Upper lobe of left lung (tissue), 6 donors: ENCODE data around the gene KIRREL3. TPM values are rescaled to one million over a fixed set of nuclear protein-coding genes. Genes with fewer than 3 reads are reported as not detected.

Experiments used
- ATAC-seq, 2 donors: fragments of 200-7000 bp; cut with Tn5 transposase; one replicate each; pipeline ENCODE4 v1.9.1; 2022; ENCODE audit warnings: mild to moderate bottlenecking in 2 of 2, moderate library complexity in 2 of 2; ENCODE audit not compliant: low FRiP score in 2 of 2
- DNase-seq, 2 donors: peaks; one replicate each; pipeline ENCODE4 v3.0.0-alpha.2; 2019 to 2020
- H3K27ac ChIP-seq, 4 donors: fragments of 200-600 bp; sonication (generic); one replicate each; pipeline ENCODE4 v1.5.1; 2016 to 2019
- H3K27me3 ChIP-seq, 4 donors: fragments of 200-600 bp; sonication (generic); one replicate each; pipeline ENCODE4 v1.5.1; 2017 to 2019
- H3K36me3 ChIP-seq, 4 donors: fragments of 200-600 bp; sonication (generic); one replicate each; pipeline ENCODE4 v1.5.1; 2016 to 2019
- H3K4me1 ChIP-seq, 4 donors: fragments of 200-600 bp; sonication (generic); one replicate each; pipeline ENCODE4 v1.5.1; 2018 to 2019
- H3K4me3 ChIP-seq, 4 donors: fragments of 200-600 bp; sonication (generic); one replicate each; pipeline ENCODE4 v1.5.1; 2017 to 2019; ENCODE audit warnings: mild to moderate bottlenecking in 2 of 4, moderate library complexity in 1 of 4
- H3K9me3 ChIP-seq, 4 donors: fragments of 200-600 bp; sonication (generic); one replicate each; pipeline ENCODE4 v1.5.1; 2018 to 2019
- EP300 ChIP-seq, 4 donors: sonication (generic); formaldehyde crosslinking; IDR thresholded peaks; one replicate each; pipeline ENCODE4 v1.5.1; 2017; ENCODE audit warnings: antibody characterized with exemption in 4 of 4, control low read depth in 2 of 4
- POLR2A ChIP-seq, 4 donors: fragments of 450-650 bp; IDR thresholded peaks; one replicate each; pipeline ENCODE4 v1.5.1; 2016 to 2017; ENCODE audit warnings: antibody characterized with exemption in 4 of 4, mild to moderate bottlenecking in 2 of 4
- POLR2AphosphoS5 ChIP-seq, 2 donors: sonication (generic); formaldehyde crosslinking; IDR thresholded peaks; one replicate each; pipeline ENCODE4 v1.5.1; 2017; ENCODE audit warnings: antibody characterized with exemption in 2 of 2
- WGBS, 2 donors: methylation state at CpG; one replicate each; pipeline ENCODE4 v1.1.5; 2017 to 2018; 5-methylcytosine and 5-hydroxymethylcytosine counted together
- total RNA-seq, 6 donors: library from RNA; depleted of rRNA in 4 of 6; stranded (reverse); fragments of >200 nt in 4 of 6; gene quantifications; one replicate each; pipeline versions ENCODE4 v1.1.0 to v1.2.1, GENCODE V29; 2016 to 2021
- TF ChIP-seq, protein P1 (sequence below), 6 experiments: fragments of 450-650 bp in 4 of 6; fragments of 200-600 bp in 2 of 6; sonication (generic) in 2 of 6; IDR thresholded peaks; one replicate each; pipeline ENCODE4 v1.5.1; 2016 to 2019; ENCODE audit warnings: antibody characterized with exemption in 6 of 6
- donor health status: DM: no; HTN: no; CAD: no; lungs with moderate emphysema.
- donor health status: DM: no; HTN: yes; CAD: no; lungs with severe emphysema.

Gene KIRREL3
- total RNA-seq, 6 donors from 2014 or later, result 0.22 to 0.24 TPM; not detected in 4

DNA sequence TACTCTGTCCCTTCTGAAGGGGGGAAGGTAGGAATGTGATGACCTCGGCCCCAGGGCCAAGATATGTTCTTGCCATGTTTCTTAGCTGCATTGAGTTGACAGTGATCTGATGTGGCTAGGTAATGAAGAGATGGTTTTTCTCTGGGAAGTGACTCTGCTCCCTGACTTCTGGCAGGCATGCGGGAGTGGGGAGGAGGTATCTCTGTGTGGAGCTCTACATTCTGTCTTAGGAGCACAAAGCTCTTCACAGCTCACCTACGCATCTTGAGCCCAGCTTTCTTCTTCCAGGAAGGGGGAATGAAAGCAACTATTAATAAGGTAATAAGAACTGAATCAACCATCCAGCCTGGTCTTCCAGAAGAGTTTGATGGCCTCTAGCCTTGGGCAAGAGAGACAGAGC lies 404.1 kb downstream of the KIRREL3 start:
- Histone ChIP-seq H3K27ac (no peak overlapping the region), H3K4me1 (peaks cover 0 to 8% (median 3%) of the 10 kb centered on the region in 4 donors), H3K36me3 (no peaks in the 10 kb centered on the region), H3K27me3 (no peaks in the 10 kb centered on the region), H3K4me3 (no peak overlapping the region), H3K9me3 (no peaks in the 10 kb centered on the region)
- no peak for ATAC-seq
- WGBS, 2 donors, result 88 to 91% methylated on average over 3 of the region's 3 CpGs
- no peak for DNase-seq
- TF ChIP-seq POLR2AphosphoS5 (IDR thresholded peaks at IDR 0.05) (no peak), POLR2A (IDR thresholded peaks at IDR 0.05) (no peak), EP300 (IDR thresholded peaks at IDR 0.05) (no peak)
- TF ChIP-seq, protein P1, sequence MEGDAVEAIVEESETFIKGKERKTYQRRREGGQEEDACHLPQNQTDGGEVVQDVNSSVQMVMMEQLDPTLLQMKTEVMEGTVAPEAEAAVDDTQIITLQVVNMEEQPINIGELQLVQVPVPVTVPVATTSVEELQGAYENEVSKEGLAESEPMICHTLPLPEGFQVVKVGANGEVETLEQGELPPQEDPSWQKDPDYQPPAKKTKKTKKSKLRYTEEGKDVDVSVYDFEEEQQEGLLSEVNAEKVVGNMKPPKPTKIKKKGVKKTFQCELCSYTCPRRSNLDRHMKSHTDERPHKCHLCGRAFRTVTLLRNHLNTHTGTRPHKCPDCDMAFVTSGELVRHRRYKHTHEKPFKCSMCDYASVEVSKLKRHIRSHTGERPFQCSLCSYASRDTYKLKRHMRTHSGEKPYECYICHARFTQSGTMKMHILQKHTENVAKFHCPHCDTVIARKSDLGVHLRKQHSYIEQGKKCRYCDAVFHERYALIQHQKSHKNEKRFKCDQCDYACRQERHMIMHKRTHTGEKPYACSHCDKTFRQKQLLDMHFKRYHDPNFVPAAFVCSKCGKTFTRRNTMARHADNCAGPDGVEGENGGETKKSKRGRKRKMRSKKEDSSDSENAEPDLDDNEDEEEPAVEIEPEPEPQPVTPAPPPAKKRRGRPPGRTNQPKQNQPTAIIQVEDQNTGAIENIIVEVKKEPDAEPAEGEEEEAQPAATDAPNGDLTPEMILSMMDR (IDR thresholded peaks at IDR 0.05), result no peak

DNA sequence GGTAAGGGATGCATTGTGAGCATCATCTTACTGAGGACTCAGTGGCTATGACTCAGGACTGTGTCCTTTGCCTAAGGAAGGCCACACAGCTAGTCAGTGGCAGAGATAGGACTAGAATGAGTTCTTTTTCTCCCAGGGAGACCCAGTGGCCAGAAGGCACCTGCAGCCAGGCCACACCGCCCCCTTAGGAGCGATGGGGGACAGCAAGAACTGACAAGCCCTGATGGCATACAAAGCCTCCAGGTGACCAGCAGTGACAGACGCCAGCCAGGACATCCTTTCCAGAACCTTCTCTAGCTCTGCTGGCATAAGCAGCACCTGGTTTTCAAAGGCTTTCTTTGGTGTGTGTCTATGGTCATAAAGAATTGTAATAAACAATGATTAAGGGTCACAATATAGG lies 405.0 kb downstream of the KIRREL3 start:
- TF ChIP-seq, protein P1 (IDR thresholded peaks at IDR 0.05), result no peak
- no peak for TF ChIP-seq POLR2AphosphoS5 (IDR thresholded peaks at IDR 0.05)
- no peak for TF ChIP-seq EP300 (IDR thresholded peaks at IDR 0.05)
- no peak for TF ChIP-seq POLR2A (IDR thresholded peaks at IDR 0.05)
- Histone ChIP-seq H3K4me1 (peaks cover 0 to 8% (median 3%) of the 10 kb centered on the region in 4 donors), H3K4me3 (no peak overlapping the region), H3K27me3 (no peaks in the 10 kb centered on the region), H3K36me3 (no peaks in the 10 kb centered on the region), H3K27ac (no peak overlapping the region), H3K9me3 (no peaks in the 10 kb centered on the region)
- ATAC-seq (no peak), DNase-seq (no peak)
- 86 to 93% methylated on average over 3 of the region's 3 CpGs for WGBS, 2 donors

DNA sequence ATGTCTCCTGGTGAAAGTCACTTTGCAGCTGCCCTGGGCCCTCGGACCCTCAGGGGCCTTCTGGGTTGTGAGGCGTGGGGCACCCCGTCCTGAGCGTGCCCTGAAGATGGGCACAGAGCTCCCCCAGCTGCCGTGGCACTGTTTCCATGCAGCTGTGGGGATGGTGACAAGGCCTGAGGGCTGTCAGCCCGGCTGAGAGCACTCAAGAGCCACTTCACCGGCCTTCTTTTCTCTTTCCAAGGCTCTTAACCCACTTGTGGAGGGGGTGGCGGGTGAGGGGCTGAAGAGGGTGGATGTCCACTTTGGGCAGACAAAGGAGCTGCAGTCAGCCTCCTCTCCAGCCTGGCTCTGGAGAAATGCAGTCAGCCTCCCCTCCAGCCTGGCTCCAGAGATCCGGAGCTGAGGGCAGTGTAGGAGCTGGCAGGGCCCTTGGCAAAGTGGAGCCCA lies 405.6 kb downstream of the KIRREL3 start:
- Histone ChIP-seq H3K4me1 (peaks cover 0 to 8% (median 3%) of the 10 kb centered on the region in 4 donors), H3K27me3 (no peaks in the 10 kb centered on the region), H3K4me3 (no peak overlapping the region), H3K9me3 (no peaks in the 10 kb centered on the region), H3K36me3 (no peaks in the 10 kb centered on the region), H3K27ac (no peak overlapping the region)
- ATAC-seq (peak in 1 of 2 donors; percentile 15), DNase-seq (peak in 1 of 2 donors; percentile 53)
- WGBS, 2 donors, result 41 to 57% methylated on average over 9 of the region's 9 CpGs
- TF ChIP-seq EP300 (IDR thresholded peaks at IDR 0.05), result no peak
- TF ChIP-seq POLR2A (IDR thresholded peaks at IDR 0.05), result no peak
- TF ChIP-seq, protein P1 (IDR thresholded peaks at IDR 0.05), result no peak
- TF ChIP-seq POLR2AphosphoS5 (IDR thresholded peaks at IDR 0.05), result no peak

GRCh38 chr11:126592496-126593410 lies 407.8 kb downstream of the KIRREL3 start:
- Histone ChIP-seq H3K27ac (no peak overlapping the region), H3K4me3 (no peak overlapping the region), H3K27me3 (no peaks in the 10 kb centered on the region), H3K4me1 (peaks cover 0 to 12% (median 4%) of the 10 kb centered on the region in 4 donors), H3K9me3 (no peaks in the 10 kb centered on the region), H3K36me3 (no peaks in the 10 kb centered on the region)
- WGBS, 2 donors, result 70 to 90% methylated on average over 12 to 21 of the region's 21 CpGs
- ATAC-seq (no peak), DNase-seq (peak in 1 of 2 donors; percentile 40)
- TF ChIP-seq EP300 (IDR thresholded peaks at IDR 0.05), result no peak
- TF ChIP-seq POLR2A (IDR thresholded peaks at IDR 0.05), result no peak
- TF ChIP-seq, protein P1 (IDR thresholded peaks at IDR 0.05), result no peak
- TF ChIP-seq POLR2AphosphoS5 (IDR thresholded peaks at IDR 0.05), result no peak
